AG09309 (cell line): ENCODE results near the gene RASGRP1.

Source experiments
- DNase-seq: peaks from one replicate; pipeline ENCODE4 v3.0.0-alpha.2; 2010; ENCODE audit warnings: low read depth
- H3K4me3 ChIP-seq: 2 replicates; pipeline ENCODE4 v1.5.1; 2011; ENCODE audit warnings: mild to moderate bottlenecking, low read depth, low read length, moderate library complexity; ENCODE audit not compliant: control insufficient read depth
- CTCF ChIP-seq: IDR thresholded peaks from 2 replicates; pipeline ENCODE4 v1.5.1; 2011; ENCODE audit warnings: mild to moderate bottlenecking, low read depth, low read length, inconsistent platforms; ENCODE audit not compliant: insufficient read depth, control insufficient read depth; ENCODE audit errors: missing control alignments

RASGRP1 gene

DNA sequence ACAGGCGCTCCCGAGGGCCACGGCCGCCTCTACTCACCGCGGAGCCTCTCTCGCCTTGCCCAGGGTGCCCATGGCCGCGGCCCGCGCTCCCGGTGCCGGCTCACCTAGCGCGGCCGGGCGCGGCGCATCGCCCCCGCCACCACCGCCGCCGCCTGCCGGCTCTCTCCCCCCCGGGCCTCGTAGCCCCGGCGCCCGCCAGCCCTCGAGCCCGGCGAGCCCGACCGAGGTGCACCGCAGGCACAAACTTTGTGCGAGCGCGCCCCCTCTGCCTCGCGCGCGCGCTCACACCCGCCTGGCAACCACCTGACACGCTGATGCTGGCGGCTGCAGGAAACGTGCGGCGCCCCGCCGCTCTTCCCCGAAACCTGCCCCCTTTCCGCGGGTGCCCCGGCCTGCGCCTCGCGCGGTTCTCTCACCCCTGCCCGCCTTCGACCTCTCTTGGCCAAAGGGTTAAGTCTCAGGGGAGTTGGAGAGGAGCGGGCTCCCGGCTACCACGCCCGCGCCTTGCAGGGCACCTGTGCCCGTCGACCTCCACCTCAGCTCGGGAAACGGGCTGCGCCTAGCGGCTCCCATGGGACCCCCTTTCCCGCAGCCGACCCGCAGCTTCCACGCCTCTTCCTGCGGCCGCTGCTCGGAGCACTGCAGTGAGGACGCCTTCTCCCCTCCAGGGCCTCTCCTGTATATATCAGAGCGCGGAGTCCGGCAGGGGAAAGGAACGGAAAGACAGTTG lies at the start of gene RASGRP1:
Gene RASGRP1, minus strand, starts transcription at position 258 of the 730 bp plus-strand sequence. Its CDS starts 186 bp downstream, at position 72.
- TF ChIP-seq CTCF: no peak
- H3K4me3 ChIP-seq: peak within 1 kb of the TSS; percentile 54
- no peak for DNase-seq

DNA sequence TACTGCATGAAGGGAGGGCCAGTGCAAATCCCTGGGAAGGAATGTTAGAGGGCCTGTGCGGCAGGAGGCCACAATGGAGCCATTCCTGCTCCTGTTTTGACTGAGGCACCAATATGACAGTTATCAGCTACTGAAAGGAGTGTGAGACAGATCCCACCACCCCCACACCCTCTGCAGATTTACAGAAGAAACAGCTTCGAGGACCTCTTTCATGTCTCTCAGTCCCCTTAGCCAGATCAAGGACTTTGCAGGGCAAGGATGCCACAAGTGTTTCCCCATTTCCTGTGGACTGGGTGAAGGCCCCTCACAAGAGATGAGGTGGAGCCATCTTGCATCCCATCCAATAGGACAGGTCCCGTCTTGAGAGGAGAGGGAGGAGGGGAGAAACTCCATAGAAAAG lies 48.5 kb upstream of the RASGRP1 start:
- no peak for TF ChIP-seq CTCF
- no peak overlapping the region for H3K4me3 ChIP-seq
- no peak for DNase-seq

GRCh38 chr15:38612159-38612863 lies 47.7 kb upstream of the RASGRP1 start:
- no peak for TF ChIP-seq CTCF
- DNase-seq: no peak
- H3K4me3 ChIP-seq: no peak overlapping the region

DNA sequence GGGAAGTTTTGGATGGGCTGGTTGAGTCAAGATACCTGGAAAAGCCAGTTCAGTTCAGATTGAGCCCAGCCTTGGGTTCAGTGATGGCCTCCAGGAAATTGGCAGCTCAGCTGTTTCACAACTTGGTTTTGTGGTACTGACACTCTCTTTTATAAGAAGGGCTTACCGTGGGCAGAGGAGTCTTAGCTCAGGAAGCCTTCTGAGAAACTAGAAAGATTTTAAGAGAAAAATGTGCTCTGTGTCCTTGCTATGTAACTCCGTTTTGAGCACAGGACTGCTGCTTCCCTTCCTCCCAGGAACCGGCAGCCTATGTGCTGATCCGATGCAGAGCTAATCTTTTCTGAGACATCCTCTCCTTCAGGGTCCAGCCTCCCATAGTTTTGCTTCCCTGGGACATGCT lies 46.6 kb upstream of the RASGRP1 start:
- no peak overlapping the region for H3K4me3 ChIP-seq
- TF ChIP-seq CTCF: no peak
- no peak for DNase-seq

DNA sequence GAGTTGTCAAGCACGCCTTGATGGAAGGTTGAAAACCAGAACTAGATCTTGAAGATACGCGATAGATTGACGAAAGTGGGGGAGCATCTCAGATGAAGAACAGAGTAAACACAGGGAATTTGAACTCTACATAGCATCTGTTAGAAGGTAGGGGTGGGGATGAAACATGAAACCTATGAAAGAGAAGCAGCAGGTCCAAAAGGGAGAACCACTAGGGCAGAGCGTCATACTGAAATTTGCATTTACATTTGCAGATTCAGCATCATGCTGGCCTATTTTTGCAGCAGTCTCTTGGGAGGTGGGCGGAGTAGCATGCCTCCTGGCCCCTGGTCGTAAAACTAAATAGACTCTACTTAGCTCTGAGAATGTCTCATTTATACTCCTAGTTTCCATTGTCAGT lies 46.1 kb upstream of the RASGRP1 start:
- TF ChIP-seq CTCF: no peak
- DNase-seq: no peak
- H3K4me3 ChIP-seq: no peak overlapping the region

GRCh38 chr15:38609097-38609738 lies 44.6 kb upstream of the RASGRP1 start:
- DNase-seq: no peak
- no peak for TF ChIP-seq CTCF
- no peak overlapping the region for H3K4me3 ChIP-seq
